OCI-LY7 (cell line): ENCODE measurements around the gene CAB39.

Experiments used
- CTCF ChIP-seq: fragments of 200-600 bp; sonication (generic); conservative IDR thresholded peaks from 2 replicates; pipeline ENCODE4 v1.5.1; 2014; ENCODE audit warnings: mild to moderate bottlenecking, antibody characterized with exemption, low read length, moderate library complexity, mixed read lengths
- EZH2phosphoT487 ChIP-seq: fragments of 200-600 bp; sonication (generic); IDR thresholded peaks from 2 replicates; pipeline ENCODE4 v1.6.1; 2018; ENCODE audit warnings: low read depth, borderline replicate concordance, mild to moderate bottlenecking, mixed run types, antibody characterized with exemption, low read length, moderate library complexity, mixed read lengths

- TF ChIP-seq CTCF (no peak), EZH2phosphoT487 (no peak)
Observed at GRCh38 chr2:230809015-230809414, 96.4 kb downstream of the CAB39 start.
